ENCODE data around the gene UCKL1.

DNA sequence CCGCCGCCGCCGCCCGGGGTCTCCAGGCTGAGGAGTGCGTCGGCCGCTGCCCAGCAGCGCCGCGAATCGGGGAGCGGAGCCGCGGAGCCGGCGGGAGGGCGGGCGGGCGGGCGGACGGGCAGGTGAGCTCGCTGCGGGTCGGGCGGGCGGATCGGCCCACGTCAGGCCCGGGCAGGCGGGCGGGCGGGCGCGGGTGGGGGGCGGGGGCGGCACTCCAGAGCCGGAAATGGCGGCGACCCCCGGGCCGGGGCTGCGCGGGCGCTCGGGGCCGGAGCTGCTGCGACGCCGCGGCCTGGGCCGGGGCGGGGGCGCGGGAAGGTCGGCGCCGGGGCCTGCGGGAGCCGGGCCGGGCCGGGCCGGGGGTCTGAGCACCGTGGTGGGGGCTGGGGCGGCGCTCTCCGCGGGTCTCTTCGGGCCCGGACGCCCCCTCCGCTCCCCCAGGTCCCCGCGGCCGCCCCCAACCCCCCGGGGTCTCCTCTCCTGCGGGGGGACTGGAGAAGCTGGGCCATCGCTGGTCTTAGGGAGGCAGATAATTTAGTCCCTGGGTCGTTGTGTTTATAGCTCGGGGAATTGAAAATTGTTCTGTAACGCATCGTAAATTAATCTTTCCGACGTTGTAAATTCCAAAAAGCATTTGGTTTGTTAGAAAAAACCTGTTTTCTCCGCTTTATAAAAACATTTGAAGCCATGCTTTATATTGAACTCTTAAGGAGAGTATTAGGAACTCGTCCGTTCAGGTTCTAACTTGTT lies 60.8 kb downstream of the UCKL1 start:
- TF ChIP-seq, protein P1, sequence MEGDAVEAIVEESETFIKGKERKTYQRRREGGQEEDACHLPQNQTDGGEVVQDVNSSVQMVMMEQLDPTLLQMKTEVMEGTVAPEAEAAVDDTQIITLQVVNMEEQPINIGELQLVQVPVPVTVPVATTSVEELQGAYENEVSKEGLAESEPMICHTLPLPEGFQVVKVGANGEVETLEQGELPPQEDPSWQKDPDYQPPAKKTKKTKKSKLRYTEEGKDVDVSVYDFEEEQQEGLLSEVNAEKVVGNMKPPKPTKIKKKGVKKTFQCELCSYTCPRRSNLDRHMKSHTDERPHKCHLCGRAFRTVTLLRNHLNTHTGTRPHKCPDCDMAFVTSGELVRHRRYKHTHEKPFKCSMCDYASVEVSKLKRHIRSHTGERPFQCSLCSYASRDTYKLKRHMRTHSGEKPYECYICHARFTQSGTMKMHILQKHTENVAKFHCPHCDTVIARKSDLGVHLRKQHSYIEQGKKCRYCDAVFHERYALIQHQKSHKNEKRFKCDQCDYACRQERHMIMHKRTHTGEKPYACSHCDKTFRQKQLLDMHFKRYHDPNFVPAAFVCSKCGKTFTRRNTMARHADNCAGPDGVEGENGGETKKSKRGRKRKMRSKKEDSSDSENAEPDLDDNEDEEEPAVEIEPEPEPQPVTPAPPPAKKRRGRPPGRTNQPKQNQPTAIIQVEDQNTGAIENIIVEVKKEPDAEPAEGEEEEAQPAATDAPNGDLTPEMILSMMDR (conservative IDR thresholded peaks at IDR 0.05; ENCODE audit: low read length) = no peak
- no peak for TF ChIP-seq EZH2phosphoT487 (IDR thresholded peaks at IDR 0.05; ENCODE audit: borderline replicate concordance, low read depth, low read length)

Measured in OCI-LY7 (cell line).